OCI-LY3 (cell line): ENCODE results near the gene D2HGDH.
"Not testable (repeated sequence)": the region's sequence is repeated elsewhere in the genome, so short reads cannot be mapped to it uniquely, and the experiment has no call there.

Experiments
- H2AFZ ChIP-seq: fragments of 200-600, 300-600 bp; shearing (Covaris generic); 2 replicates; pipeline ENCODE4 v1.6.0; 2014; ENCODE audit warnings: antibody characterized with exemption, low read depth, low read length
- H3K27ac ChIP-seq: fragments of 200-600, 300-600 bp; sonication (generic); 2 replicates; pipeline ENCODE4 v1.5.1; 2014; ENCODE audit warnings: mild to moderate bottlenecking, low read length, moderate library complexity, mixed read lengths
- H3K27me3 ChIP-seq: fragments of 200-600, 300-600 bp; sonication (generic); 2 replicates; pipeline ENCODE4 v1.6.1; 2014; ENCODE audit warnings: low read depth, low read length, mixed read lengths
- H3K36me3 ChIP-seq: fragments of 200-600, 300-600 bp; sonication (generic); replicated peaks from 2 replicates; pipeline ENCODE3; 2014; ENCODE audit warnings: low read depth, low read length, mixed read lengths
- H3K4me1 ChIP-seq: fragments of 300-600, 200-600 bp; sonication (generic); 2 replicates; pipeline ENCODE4 v1.6.1; 2014; ENCODE audit warnings: low read length, mixed read lengths
- H3K4me2 ChIP-seq: fragments of 200-600, 300-600 bp; sonication (generic); 2 replicates; pipeline ENCODE4 v1.6.1; 2014; ENCODE audit warnings: low read length, mixed read lengths
- H3K4me3 ChIP-seq: fragments of 300-600, 200-600 bp; sonication (generic); 2 replicates; pipeline ENCODE4 v1.5.1; 2014; ENCODE audit warnings: antibody characterized with exemption, mild to moderate bottlenecking, low read length, moderate library complexity
- H3K79me2 ChIP-seq: fragments of 300-600, 200-600 bp; shearing (Covaris generic); 2 replicates; pipeline ENCODE4 v1.6.1; 2014; ENCODE audit warnings: mild to moderate bottlenecking, low read length, mixed read lengths
- H3K9ac ChIP-seq: fragments of 300-600, 200-600 bp; shearing (Covaris generic); 2 replicates; pipeline ENCODE4 v1.6.0; 2014; ENCODE audit warnings: mild to moderate bottlenecking, low read length, moderate library complexity
- H3K9me3 ChIP-seq: fragments of 200-600, 300-600 bp; shearing (Covaris generic); 2 replicates; pipeline ENCODE4 v1.6.1; 2014; ENCODE audit warnings: low read length, mixed read lengths; ENCODE audit not compliant: insufficient read depth
- H4K20me1 ChIP-seq: fragments of 200-600, 300-600 bp; sonication (generic); 2 replicates; pipeline ENCODE4 v1.6.1; 2016; ENCODE audit warnings: low read length, mixed read lengths; ENCODE audit not compliant: insufficient read depth
- EZH2phosphoT487 ChIP-seq: fragments of 200-600 bp; shearing (Covaris generic); IDR thresholded peaks from 2 replicates; pipeline ENCODE4 v1.6.1; 2018; ENCODE audit warnings: antibody characterized with exemption, mixed run types, low read depth
- TF ChIP-seq, protein P1 (sequence below): fragments of 200-600, 300-600 bp; sonication (generic); IDR thresholded peaks from 2 replicates; pipeline ENCODE4 v1.5.1; 2014; ENCODE audit warnings: antibody characterized with exemption, low read length, low read depth

Gene D2HGDH

DNA sequence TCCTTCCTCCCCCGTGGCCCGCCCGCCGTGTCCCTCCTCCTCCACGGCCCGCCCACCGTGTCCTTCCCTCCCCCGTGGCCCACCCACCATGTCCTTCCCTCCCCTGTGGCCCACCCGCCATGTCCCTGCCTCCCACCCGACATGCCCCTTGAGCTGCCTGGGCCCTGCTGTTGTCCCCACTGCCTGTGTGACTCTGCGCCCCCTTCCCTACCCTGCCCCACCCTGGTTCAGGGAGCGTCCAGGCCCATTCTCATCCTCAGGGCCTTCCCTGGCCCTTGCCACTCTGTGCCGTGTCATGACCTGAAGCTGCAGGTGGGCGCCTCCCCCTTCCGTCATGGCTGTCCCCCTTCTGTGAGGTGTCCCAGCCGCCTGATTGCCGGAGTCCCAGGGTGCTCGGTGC lies 20.7 kb downstream of the D2HGDH start:
- no peak for TF ChIP-seq EZH2phosphoT487
- TF ChIP-seq, protein P1, sequence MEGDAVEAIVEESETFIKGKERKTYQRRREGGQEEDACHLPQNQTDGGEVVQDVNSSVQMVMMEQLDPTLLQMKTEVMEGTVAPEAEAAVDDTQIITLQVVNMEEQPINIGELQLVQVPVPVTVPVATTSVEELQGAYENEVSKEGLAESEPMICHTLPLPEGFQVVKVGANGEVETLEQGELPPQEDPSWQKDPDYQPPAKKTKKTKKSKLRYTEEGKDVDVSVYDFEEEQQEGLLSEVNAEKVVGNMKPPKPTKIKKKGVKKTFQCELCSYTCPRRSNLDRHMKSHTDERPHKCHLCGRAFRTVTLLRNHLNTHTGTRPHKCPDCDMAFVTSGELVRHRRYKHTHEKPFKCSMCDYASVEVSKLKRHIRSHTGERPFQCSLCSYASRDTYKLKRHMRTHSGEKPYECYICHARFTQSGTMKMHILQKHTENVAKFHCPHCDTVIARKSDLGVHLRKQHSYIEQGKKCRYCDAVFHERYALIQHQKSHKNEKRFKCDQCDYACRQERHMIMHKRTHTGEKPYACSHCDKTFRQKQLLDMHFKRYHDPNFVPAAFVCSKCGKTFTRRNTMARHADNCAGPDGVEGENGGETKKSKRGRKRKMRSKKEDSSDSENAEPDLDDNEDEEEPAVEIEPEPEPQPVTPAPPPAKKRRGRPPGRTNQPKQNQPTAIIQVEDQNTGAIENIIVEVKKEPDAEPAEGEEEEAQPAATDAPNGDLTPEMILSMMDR: no peak
- H4K20me1 ChIP-seq: no peaks in the 10 kb centered on the region
- no peaks in the 10 kb centered on the region for H3K9me3 ChIP-seq
- H3K36me3 ChIP-seq: peaks cover 11% of the 10 kb centered on the region
- H3K27ac ChIP-seq: no peak overlapping the region
- no peaks in the 10 kb centered on the region for H3K27me3 ChIP-seq
- no peak overlapping the region for H3K4me3 ChIP-seq
- no peak overlapping the region for H2AFZ ChIP-seq
- H3K4me1 ChIP-seq: no peaks in the 10 kb centered on the region
- H3K4me2 ChIP-seq: no peak overlapping the region
- no peak overlapping the region for H3K9ac ChIP-seq
- no peaks in the 10 kb centered on the region for H3K79me2 ChIP-seq

DNA sequence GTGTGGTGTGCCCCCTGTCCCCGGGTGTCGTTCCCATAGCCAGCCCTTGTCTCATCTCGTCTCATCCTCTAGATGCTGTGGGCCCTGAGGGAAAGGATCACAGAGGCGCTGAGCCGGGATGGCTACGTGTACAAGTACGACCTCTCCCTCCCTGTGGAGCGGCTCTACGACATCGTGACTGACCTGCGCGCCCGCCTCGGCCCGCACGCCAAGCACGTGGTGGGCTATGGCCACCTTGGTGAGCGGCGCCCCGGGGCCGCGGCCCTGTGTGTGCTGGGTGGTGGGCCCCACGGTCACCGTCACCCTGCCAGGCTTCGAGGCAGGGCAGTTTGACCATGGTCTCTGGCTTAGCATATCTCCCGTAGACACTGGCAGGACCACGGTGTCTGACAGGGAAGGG lies 21.3 kb downstream of the D2HGDH start:
- H3K4me3 ChIP-seq: no peak overlapping the region
- peaks cover 17% of the 10 kb centered on the region for H3K36me3 ChIP-seq
- no peak overlapping the region for H3K4me2 ChIP-seq
- no peak overlapping the region for H2AFZ ChIP-seq
- no peak for TF ChIP-seq EZH2phosphoT487
- TF ChIP-seq, protein P1: no peak
- H3K79me2 ChIP-seq: no peaks in the 10 kb centered on the region
- H3K9me3 ChIP-seq: no peaks in the 10 kb centered on the region
- H3K4me1 ChIP-seq: no peaks in the 10 kb centered on the region
- no peak overlapping the region for H3K9ac ChIP-seq
- H3K27ac ChIP-seq: no peak overlapping the region
- H4K20me1 ChIP-seq: no peaks in the 10 kb centered on the region
- no peaks in the 10 kb centered on the region for H3K27me3 ChIP-seq

DNA sequence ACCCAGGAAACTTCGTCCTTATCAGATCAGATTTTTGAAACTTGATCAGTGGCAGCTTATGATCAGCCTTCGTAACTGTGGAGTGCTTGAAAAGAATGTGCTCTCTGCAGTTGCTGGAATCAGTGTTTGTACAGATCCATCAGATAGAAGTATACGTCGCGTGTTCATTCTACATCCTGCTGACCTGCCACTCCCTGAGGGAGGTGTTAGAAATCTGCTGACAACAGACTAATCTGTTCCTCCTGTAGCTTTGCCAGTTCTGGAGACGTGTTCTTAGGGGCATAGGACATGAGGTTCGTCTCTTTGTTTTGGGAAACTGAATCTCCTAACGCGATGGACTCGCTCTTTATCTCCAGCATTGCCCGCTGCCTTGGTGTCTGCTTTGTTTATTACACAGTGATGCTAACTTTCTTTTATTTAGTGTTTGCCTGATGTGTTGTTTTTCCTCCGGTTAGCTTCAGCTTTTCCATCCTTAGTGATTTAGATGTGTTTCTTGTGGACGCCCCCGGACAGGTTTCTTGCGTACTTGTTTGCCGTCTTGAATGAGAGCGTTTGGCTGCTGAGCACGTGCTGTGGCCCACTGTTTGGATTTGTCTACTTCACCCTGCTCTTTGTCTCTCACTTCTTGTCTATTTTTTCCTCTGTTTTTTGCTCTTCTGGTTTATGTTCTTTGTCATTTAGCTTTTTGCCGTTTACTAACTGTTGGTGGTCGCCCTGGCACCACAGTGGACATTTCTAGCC lies 24.8 kb downstream of the D2HGDH start:
- Histone ChIP-seq H3K4me1 (no peaks in the 10 kb centered on the region), H3K27ac (no peak overlapping the region), H3K9ac (no peak overlapping the region), H3K4me3 (no peak overlapping the region), H3K4me2 (no peak overlapping the region), H3K79me2 (no peaks in the 10 kb centered on the region), H3K27me3 (no peaks in the 10 kb centered on the region), H2AFZ (no peak overlapping the region), H3K36me3 (peaks cover 19% of the 10 kb centered on the region), H3K9me3 (no peaks in the 10 kb centered on the region), H4K20me1 (no peaks in the 10 kb centered on the region)
- no peak for TF ChIP-seq EZH2phosphoT487
- TF ChIP-seq, protein P1: no peak

DNA sequence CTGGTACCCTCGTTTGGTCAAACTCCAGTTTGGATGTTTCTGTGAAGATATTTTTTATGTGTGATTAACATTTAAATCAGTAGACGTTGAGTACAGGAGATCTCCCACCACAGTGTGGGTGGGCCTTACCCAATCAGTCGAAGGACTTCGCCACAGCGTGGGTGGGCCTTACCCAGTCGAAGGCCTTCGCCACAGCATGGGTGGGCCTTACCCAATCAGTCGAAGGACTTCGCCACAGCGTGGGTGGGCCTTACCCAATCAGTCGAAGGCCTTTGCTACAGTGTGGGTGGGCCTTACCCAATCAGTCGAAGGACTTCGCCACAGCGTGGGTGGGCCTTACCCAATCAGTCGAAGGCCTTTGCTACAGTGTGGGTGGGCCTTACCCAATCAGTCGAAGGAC lies 25.5 kb downstream of the D2HGDH start:
- not testable (repeated sequence) for H3K79me2 ChIP-seq, H3K4me1 ChIP-seq, H3K9ac ChIP-seq, H3K9me3 ChIP-seq, H3K4me2 ChIP-seq, H2AFZ ChIP-seq, H3K4me3 ChIP-seq, H3K27me3 ChIP-seq, H3K27ac ChIP-seq, H4K20me1 ChIP-seq
- peaks cover 19% of the 10 kb centered on the region for H3K36me3 ChIP-seq
